Body of pancreas (tissue), 4 donors: ENCODE data around the gene SKAP1. TPM values are rescaled to one million over a fixed set of nuclear protein-coding genes. Genes with fewer than 3 reads are reported as not detected.

Experiments
- ATAC-seq: fragments of 150-250 bp; one replicate; pipeline ENCODE4 v1.9.1; 2016
- DNase-seq, 4 donors: peaks; one replicate each; pipeline ENCODE4 v3.0.0-alpha.2; 2019
- H3K27ac ChIP-seq, 4 donors: fragments of 200-600 bp; sonication (generic); 1 replicate in 3 of 4; 2 replicates in 1 of 4; pipeline versions ENCODE4 v1.5.1 to v1.6.1; 2016 to 2019; ENCODE audit warnings: mild to moderate bottlenecking in 1 of 4, mixed read lengths in 1 of 4, moderate library complexity in 1 of 4
- H3K27me3 ChIP-seq, 2 donors: fragments of 200-600 bp; sonication (generic); one replicate each; pipeline ENCODE4 v1.6.0; 2016; ENCODE audit warnings: mild to moderate bottlenecking in 1 of 2
- H3K36me3 ChIP-seq, 2 donors: fragments of 200-600 bp; sonication (generic); replicated peaks in 1 of 2; 2 replicates each; pipeline ENCODE4 v1.5.1; 2016; ENCODE audit warnings: low read depth in 2 of 2; ENCODE audit not compliant: insufficient read depth in 1 of 2
- H3K4me1 ChIP-seq: fragments of 200-600 bp; sonication (generic); one replicate; pipeline ENCODE4 v1.6.0; 2016
- H3K4me3 ChIP-seq, 2 donors: fragments of 200-600 bp; sonication (generic); 1 replicate in 1 of 2; 2 replicates in 1 of 2; pipeline ENCODE4 v1.5.1; 2016 to 2019
- H3K9me3 ChIP-seq, 3 donors: fragments of 200-600 bp; sonication (generic); 1 replicate in 2 of 3; 2 replicates in 1 of 3; pipeline ENCODE4 v1.5.1; 2016
- CTCF ChIP-seq, 7 experiments: fragments of 450-650 bp in 4 of 7; fragments of 200-600 bp in 3 of 7; sonication (generic) in 3 of 7; IDR thresholded peaks; one replicate each; pipeline ENCODE4 v1.5.1; 2016 to 2019; ENCODE audit warnings: antibody characterized with exemption in 7 of 7
- POLR2A ChIP-seq, 3 donors: fragments of 450-650 bp; IDR thresholded peaks; one replicate each; pipeline ENCODE4 v1.6.1; 2016; ENCODE audit warnings: antibody characterized with exemption in 3 of 3, mild to moderate bottlenecking in 2 of 3
- WGBS, 2 donors: methylation state at CpG; one replicate each; pipeline ENCODE4 v1.1.5; 2017; 5-methylcytosine and 5-hydroxymethylcytosine counted together
- intact Hi-C: fragments of 100-400 bp; cut with DNase I; formaldehyde crosslinking; loops from one replicate; pipeline ENCODE4 v1.15.1; 2023
- total RNA-seq, 2 donors: library from RNA; depleted of rRNA; stranded (reverse); fragments of >200 nt; gene quantifications; one replicate each; pipeline ENCODE4 v1.1.0, GENCODE V29; 2016

Gene SKAP1
- total RNA-seq, 2 donors from 2014 or later: 0.78 to 4.0 TPM

DNA sequence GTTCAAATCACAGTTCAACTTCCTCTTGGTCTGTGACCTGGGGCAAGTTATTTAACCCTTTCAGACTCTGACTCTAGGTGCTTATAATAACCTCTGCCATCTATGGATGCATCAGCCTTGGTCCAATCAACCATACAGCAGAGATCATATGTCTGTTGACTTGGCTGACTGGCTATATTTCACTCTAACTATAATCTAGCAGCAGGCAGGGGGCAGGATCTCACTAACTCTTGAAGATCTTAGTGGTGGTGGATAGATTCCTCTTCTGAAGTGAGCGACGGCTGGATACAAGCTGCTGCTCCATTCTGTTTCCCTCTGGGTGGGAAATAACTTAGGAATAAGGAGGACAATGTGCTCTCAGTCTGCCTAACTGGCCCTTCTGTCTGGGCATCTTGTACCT is 146.6 kb downstream of the SKAP1 start:
- Histone ChIP-seq H3K4me1 (no peaks in the 10 kb centered on the region), H3K27ac (no peak overlapping the region), H3K36me3 (no peaks in the 10 kb centered on the region), H3K9me3 (no peaks in the 10 kb centered on the region), H3K27me3 (no peaks in the 10 kb centered on the region), H3K4me3 (no peak overlapping the region)
- intact Hi-C loops: no loop called here
- DNase-seq: no peak
- ATAC-seq: no peak
- TF ChIP-seq CTCF (IDR thresholded peaks at IDR 0.05): no peak
- 87 to 95% methylated on average over 2 of the region's 2 CpGs for WGBS, 2 donors

DNA sequence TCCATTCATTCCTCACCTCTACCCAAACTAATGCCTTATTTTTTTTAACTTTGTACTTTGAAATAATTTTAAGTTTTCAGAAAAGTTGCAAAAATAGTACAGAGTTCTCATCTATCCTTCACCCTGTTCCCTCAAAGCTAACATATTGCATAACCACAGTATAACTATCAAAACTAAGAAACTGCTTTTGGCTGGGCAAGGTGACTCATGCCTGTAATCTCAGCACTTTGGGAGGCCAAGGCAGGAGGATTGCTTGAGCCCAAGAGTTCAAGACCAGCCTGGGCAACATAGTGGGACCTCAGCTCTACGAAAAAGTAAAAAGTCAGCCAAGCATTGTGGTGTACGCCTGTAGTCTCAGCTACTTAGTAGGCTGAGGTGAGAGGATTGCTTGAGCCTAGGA is 147.7 kb downstream of the SKAP1 start:
- Histone ChIP-seq H3K9me3 (no peaks in the 10 kb centered on the region), H3K36me3 (no peaks in the 10 kb centered on the region), H3K4me3 (no peak overlapping the region), H3K27ac (no peak overlapping the region), H3K4me1 (no peaks in the 10 kb centered on the region), H3K27me3 (no peaks in the 10 kb centered on the region)
- intact Hi-C loops: no loop called here
- DNase-seq (no peak), ATAC-seq (no peak)
- TF ChIP-seq CTCF (IDR thresholded peaks at IDR 0.05): no peak
- TF ChIP-seq POLR2A (IDR thresholded peaks at IDR 0.05): no peak
- 74 to 88% methylated on average over 2 of the region's 2 CpGs for WGBS, 2 donors

- DNase-seq (no peak), ATAC-seq (no peak)
- Histone ChIP-seq H3K36me3 (no peaks in the 10 kb centered on the region), H3K9me3 (no peaks in the 10 kb centered on the region), H3K27ac (no peak overlapping the region), H3K27me3 (no peaks in the 10 kb centered on the region), H3K4me3 (no peak overlapping the region), H3K4me1 (no peaks in the 10 kb centered on the region)
- 81 to 85% methylated on average over 5 of the region's 5 CpGs for WGBS, 2 donors
- intact Hi-C loops: no loop called here
- TF ChIP-seq POLR2A (IDR thresholded peaks at IDR 0.05) (no peak), CTCF (IDR thresholded peaks at IDR 0.05) (no peak)
These were observed 151.1 kb downstream of the SKAP1 start for GRCh38 chr17:48278760-48279491.

DNA sequence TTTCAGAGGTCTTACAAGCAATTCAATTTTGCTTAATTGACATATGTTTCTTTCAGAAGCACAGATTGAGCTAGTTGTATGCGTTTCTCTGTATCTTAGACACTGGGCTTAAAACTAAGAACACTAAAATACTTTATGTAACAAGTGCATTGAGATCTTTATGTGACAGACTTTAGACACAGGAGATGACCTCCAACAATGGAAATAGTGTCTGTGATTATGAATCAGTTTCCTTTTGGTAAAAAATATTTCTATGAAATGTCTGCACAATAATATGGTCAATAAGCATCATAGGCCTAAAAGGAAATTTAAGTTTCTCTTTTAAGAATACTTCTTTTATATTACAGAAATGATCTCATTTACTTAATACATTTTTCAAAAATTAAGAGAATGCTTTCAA is 153.2 kb downstream of the SKAP1 start:
- H3K4me1 ChIP-seq: no peaks in the 10 kb centered on the region
- TF ChIP-seq POLR2A (IDR thresholded peaks at IDR 0.05): no peak
- no peak for TF ChIP-seq CTCF (IDR thresholded peaks at IDR 0.05)
- no peak overlapping the region for H3K4me3 ChIP-seq
- 86 to 93% methylated on average over 1 of the region's 1 CpG for WGBS, 2 donors
- no peaks in the 10 kb centered on the region for H3K27me3 ChIP-seq
- H3K9me3 ChIP-seq: no peaks in the 10 kb centered on the region
- ATAC-seq (no peak), DNase-seq (no peak)
- no peak overlapping the region for H3K27ac ChIP-seq
- no peaks in the 10 kb centered on the region for H3K36me3 ChIP-seq
- intact Hi-C loops: no loop called here

DNA sequence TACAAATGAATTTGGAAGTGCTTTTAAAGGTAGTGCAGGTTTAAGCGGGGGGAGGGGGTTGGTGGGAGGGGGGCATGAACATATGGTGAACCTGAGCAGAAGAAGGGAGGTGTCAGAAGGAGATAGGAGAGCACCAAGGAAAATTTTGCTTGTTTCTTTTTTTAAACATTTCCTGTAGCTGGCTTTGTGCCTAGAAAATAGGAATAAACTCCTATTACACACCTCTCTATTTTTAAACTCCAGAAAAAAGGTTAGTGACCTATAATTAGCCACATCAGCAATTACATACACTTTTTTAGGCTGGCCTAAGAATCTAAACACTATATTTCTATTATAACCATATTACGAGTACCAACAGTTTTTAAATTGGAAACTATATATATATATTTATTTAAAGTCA is 159.1 kb downstream of the SKAP1 start:
- intact Hi-C loops: no loop called here

More for the DNA sequence above, 159.1 kb downstream of the SKAP1 start:
- TF ChIP-seq POLR2A (IDR thresholded peaks at IDR 0.05) (no peak), CTCF (IDR thresholded peaks at IDR 0.05) (no peak)
- 63 to 66% methylated on average over 2 of the region's 2 CpGs for WGBS, 2 donors
- H3K36me3 ChIP-seq: no peaks in the 10 kb centered on the region
- no peaks in the 10 kb centered on the region for H3K27me3 ChIP-seq
- no peak overlapping the region for H3K27ac ChIP-seq
- no peak overlapping the region for H3K4me3 ChIP-seq
- peaks cover 16% of the 10 kb centered on the region for H3K4me1 ChIP-seq
- no peak for ATAC-seq
- H3K9me3 ChIP-seq: no peaks in the 10 kb centered on the region
- no peak for DNase-seq
